Spinal cord (tissue), 10 donors: ENCODE measurements around the gene SCAP. TPM values are rescaled to one million over a fixed set of nuclear protein-coding genes. Genes with fewer than 3 reads are reported as not detected.

Source experiments
- DNase-seq, 6 donors: peaks; one replicate each; pipeline versions ENCODE4 v3.0.0 to v3.0.0-alpha.2; 2013 to 2015; ENCODE audit warnings: low spot score in 6 of 6, low read depth in 4 of 6
- H3K27ac ChIP-seq: one replicate; pipeline ENCODE4 v1.5.1; 2013; ENCODE audit warnings: low read depth, low read length, control low read depth
- H3K27me3 ChIP-seq: one replicate; pipeline ENCODE4 v1.6.1; 2013; ENCODE audit warnings: low read length; ENCODE audit not compliant: control insufficient read depth, insufficient read depth
- H3K36me3 ChIP-seq: one replicate; pipeline ENCODE4 v1.6.1; 2013; ENCODE audit warnings: low read length; ENCODE audit not compliant: control insufficient read depth, insufficient read depth
- H3K4me1 ChIP-seq: one replicate; pipeline ENCODE4 v1.6.1; 2013; ENCODE audit warnings: low read length; ENCODE audit not compliant: control insufficient read depth, insufficient read depth
- H3K4me3 ChIP-seq: one replicate; pipeline ENCODE4 v1.5.1; 2013; ENCODE audit warnings: low read depth, low read length, control low read depth
- H3K9me3 ChIP-seq: one replicate; pipeline ENCODE4 v1.6.1; 2013; ENCODE audit warnings: low read length; ENCODE audit not compliant: control insufficient read depth, insufficient read depth
- WGBS: methylation state at CpG from one replicate; pipeline ENCODE4 v1.1.5; 2013; ENCODE audit warnings: missing lambda C conversion rate; ENCODE audit not compliant: insufficient coverage; 5-methylcytosine and 5-hydroxymethylcytosine counted together
- polyA plus RNA-seq, 2 donors: library from polyadenylated mRNA; unstranded; fragments of 120-200 nt; gene quantifications; one replicate each; pipeline ENCODE4 v1.2.1, GENCODE V29; 2013; ENCODE audit not compliant: insufficient read length in 2 of 2
- total RNA-seq, 2 donors: library from RNA; depleted of rRNA in 1 of 2; stranded (reverse); fragments of 120-200 nt in 1 of 2; fragments of >200 nt in 1 of 2; gene quantifications; one replicate each; pipeline versions ENCODE4 v1.2.3 to v1.2.4, GENCODE V29; 2013 to 2014
- donor health status: healthy.

Gene SCAP
- total and polyA plus RNA-seq, 4 donors = 63.9 to 99.5 (median 93.4) TPM

DNA sequence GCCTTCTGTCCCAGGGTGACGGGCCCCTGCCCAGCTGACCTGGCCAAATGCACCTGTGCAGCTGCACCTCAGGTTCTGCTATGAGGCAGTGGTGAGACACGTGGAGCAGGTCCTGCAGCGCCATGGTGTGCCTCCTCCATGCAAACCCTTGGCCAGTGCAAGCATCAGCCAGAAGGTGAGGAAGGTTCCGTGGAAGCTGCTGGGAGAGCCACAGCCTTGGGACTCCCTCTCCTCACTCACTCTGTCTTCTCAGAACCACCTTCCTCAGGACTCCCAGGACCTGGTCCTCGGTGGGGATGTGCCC lies 63.3 kb downstream of the SCAP start:
- 89% methylated on average over 5 of the region's 5 CpGs for WGBS
- Histone ChIP-seq H3K9me3 (no peaks in the 10 kb centered on the region), H3K4me1 (peaks cover 17% of the 10 kb centered on the region), H3K36me3 (peaks cover 99% of the 10 kb centered on the region), H3K4me3 (no peak overlapping the region), H3K27ac (no peak overlapping the region), H3K27me3 (no peaks in the 10 kb centered on the region)
- no peak for DNase-seq

DNA sequence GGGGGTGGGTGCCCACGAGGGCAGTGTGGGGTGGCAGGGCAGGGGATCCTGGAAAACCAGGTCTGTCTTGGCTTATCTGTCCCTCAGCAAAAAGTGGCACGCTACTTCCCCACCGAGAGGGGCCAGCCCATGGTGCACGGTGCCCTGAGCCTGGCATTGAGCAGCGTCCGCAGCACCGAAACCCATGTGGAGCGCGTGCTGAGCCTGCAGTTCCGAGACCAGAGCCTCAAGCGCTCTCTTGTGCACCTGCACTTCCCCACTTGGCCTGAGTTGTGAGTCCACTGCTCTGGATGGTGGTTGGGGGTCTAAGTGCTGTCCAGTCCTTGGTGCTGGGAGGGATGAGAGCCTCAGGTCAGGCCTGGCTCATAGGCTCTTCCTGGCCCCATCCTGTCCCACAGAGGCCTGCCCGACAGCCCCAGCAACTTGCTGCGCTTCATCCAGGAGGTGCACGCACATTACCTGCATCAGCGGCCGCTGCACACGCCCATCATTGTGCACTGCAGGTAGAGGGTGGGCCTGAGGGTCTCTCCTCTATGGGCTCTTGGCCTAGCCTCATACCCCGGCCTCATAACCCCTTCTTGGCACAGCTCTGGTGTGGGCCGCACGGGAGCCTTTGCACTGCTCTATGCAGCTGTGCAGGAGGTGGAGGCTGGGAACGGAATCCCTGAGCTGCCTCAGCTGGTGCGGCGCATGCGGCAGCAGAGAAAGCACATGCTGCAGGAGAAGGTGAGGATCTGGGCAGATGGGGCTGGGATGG lies 63.9 kb downstream of the SCAP start:
- Histone ChIP-seq H3K36me3 (peaks cover 99% of the 10 kb centered on the region), H3K9me3 (no peaks in the 10 kb centered on the region), H3K27me3 (no peaks in the 10 kb centered on the region), H3K4me3 (no peak overlapping the region), H3K27ac (no peak overlapping the region), H3K4me1 (peaks cover 17% of the 10 kb centered on the region)
- WGBS = 95% methylated on average over 24 of the region's 24 CpGs
- no peak for DNase-seq

DNA sequence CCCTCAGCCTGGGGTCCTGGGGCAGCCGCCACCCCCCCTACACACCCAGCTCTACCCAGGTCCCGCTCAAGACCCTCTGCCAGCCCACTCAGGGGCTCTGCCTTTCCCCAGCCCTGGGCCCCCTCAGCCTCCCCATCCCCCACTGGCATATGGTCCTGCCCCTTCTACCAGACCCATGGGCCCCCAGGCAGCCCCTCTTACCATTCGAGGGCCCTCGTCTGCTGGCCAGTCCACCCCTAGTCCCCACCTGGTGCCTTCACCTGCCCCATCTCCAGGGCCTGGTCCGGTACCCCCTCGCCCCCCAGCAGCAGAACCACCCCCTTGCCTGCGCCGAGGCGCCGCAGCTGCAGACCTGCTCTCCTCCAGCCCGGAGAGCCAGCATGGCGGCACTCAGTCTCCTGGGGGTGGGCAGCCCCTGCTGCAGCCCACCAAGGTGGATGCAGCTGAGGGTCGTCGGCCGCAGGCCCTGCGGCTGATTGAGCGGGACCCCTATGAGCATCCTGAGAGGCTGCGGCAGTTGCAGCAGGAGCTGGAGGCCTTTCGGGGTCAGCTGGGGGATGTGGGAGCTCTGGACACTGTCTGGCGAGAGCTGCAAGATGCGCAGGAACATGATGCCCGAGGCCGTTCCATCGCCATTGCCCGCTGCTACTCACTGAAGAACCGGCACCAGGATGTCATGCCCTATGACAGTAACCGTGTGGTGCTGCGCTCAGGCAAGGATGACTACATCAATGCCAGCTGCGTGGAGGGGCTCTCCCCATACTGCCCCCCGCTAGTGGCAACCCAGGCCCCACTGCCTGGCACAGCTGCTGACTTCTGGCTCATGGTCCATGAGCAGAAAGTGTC lies 64.7 kb downstream of the SCAP start:
- Histone ChIP-seq H3K4me1 (peaks cover 17% of the 10 kb centered on the region), H3K4me3 (no peak overlapping the region), H3K27ac (no peak overlapping the region), H3K36me3 (peaks cover 99% of the 10 kb centered on the region), H3K9me3 (no peaks in the 10 kb centered on the region), H3K27me3 (no peaks in the 10 kb centered on the region)
- 92% methylated on average over 29 of the region's 30 CpGs for WGBS
- no peak for DNase-seq

DNA sequence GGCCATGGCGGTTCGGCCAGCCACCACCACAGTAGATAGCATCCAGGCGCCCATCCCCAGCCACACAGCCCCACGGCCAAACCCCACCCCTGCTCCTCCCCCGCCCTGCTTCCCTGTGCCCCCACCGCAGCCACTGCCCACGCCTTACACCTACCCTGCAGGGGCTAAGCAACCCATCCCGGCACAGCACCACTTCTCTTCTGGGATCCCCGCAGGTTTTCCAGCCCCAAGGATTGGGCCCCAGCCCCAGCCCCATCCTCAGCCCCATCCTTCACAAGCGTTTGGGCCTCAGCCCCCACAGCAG lies 65.4 kb downstream of the SCAP start:
- DNase-seq = no peak
- 64% methylated on average over 9 of the region's 10 CpGs for whole genome bisulfite sequencing
- no peaks in the 10 kb centered on the region for H3K27me3 ChIP-seq

DNA sequence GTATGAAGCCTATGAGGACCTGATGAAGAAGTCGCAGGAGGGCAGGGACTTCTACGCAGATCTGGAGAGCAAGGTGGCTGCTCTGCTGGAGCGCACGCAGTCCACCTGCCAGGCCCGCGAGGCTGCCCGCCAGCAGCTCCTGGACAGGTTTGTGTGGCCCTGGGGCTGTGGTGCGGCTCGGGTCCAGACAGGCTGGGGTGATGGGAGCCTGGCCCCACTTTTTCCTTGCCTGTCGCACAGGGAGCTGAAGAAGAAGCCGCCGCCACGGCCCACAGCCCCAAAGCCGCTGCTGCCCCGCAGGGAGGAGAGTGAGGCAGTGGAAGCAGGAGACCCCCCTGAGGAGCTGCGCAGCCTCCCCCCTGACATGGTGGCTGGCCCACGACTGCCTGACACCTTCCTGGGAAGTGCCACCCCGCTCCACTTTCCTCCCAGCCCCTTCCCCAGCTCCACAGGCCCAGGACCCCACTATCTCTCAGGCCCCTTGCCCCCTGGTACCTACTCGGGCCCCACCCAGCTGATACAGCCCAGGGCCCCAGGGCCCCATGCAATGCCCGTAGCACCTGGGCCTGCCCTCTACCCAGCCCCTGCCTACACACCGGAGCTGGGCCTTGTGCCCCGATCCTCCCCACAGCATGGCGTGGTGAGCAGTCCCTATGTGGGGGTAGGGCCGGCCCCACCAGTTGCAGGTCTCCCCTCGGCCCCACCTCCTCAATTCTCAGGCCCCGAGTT lies 65.9 kb downstream of the SCAP start:
- H3K4me1 ChIP-seq = peaks cover 26% of the 10 kb centered on the region
- DNase-seq = no peak
- 90% methylated on average over 25 of the region's 26 CpGs for WGBS
- no peaks in the 10 kb centered on the region for H3K27me3 ChIP-seq
- H3K36me3 ChIP-seq = peaks cover 98% of the 10 kb centered on the region
- H3K9me3 ChIP-seq = no peaks in the 10 kb centered on the region
- H3K27ac ChIP-seq = no peak overlapping the region
- no peak overlapping the region for H3K4me3 ChIP-seq

More for the DNA sequence above, 65.4 kb downstream of the SCAP start:
- Histone ChIP-seq H3K4me1 (peaks cover 21% of the 10 kb centered on the region), H3K9me3 (no peaks in the 10 kb centered on the region), H3K27ac (no peak overlapping the region), H3K36me3 (peaks cover 98% of the 10 kb centered on the region), H3K4me3 (no peak overlapping the region)

DNA sequence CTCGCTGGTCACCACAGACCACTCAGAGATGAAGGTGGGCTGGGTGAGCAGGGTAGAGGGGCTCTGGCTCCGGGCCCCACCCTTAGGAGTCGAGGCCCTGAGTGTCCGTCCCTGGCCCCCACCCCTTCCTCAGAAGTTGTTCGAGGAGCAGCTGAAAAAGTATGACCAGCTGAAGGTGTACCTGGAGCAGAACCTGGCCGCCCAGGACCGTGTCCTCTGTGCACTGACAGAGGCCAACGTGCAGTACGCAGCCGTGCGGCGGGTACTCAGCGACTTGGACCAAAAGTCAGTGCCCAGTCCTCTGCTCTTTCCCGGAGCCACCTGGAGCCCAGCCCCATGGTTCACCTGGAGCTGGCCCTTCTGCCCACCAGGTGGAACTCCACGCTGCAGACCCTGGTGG lies 66.5 kb downstream of the SCAP start:
- no peak overlapping the region for H3K4me3 ChIP-seq
- H3K4me1 ChIP-seq = peaks cover 32% of the 10 kb centered on the region
- 95% methylated on average over 12 of the region's 15 CpGs for WGBS
- DNase-seq = no peak
- H3K9me3 ChIP-seq = no peaks in the 10 kb centered on the region
- H3K36me3 ChIP-seq = peaks cover 96% of the 10 kb centered on the region
- H3K27me3 ChIP-seq = no peaks in the 10 kb centered on the region
- H3K27ac ChIP-seq = no peak overlapping the region

DNA sequence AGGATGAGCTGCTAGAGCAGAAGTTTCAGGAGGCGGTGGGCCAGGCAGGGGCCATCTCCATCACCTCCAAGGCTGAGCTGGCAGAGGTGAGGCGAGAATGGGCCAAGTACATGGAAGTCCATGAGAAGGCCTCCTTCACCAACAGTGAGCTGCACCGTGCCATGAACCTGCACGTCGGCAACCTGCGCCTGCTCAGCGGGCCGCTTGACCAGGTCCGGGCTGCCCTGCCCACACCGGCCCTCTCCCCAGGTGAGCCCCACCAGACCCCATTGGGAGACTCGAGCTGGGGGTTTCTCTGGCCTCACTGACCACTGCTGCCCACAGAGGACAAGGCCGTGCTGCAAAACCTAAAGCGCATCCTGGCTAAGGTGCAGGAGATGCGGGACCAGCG lies 66.9 kb downstream of the SCAP start:
- no peak overlapping the region for H3K27ac ChIP-seq
- H3K4me1 ChIP-seq = peaks cover 32% of the 10 kb centered on the region
- no peak overlapping the region for H3K4me3 ChIP-seq
- H3K36me3 ChIP-seq = peaks cover 92% of the 10 kb centered on the region
- H3K9me3 ChIP-seq = no peaks in the 10 kb centered on the region
- no peak for DNase-seq
- H3K27me3 ChIP-seq = no peaks in the 10 kb centered on the region
- 94% methylated on average over 15 of the region's 15 CpGs for WGBS

DNA sequence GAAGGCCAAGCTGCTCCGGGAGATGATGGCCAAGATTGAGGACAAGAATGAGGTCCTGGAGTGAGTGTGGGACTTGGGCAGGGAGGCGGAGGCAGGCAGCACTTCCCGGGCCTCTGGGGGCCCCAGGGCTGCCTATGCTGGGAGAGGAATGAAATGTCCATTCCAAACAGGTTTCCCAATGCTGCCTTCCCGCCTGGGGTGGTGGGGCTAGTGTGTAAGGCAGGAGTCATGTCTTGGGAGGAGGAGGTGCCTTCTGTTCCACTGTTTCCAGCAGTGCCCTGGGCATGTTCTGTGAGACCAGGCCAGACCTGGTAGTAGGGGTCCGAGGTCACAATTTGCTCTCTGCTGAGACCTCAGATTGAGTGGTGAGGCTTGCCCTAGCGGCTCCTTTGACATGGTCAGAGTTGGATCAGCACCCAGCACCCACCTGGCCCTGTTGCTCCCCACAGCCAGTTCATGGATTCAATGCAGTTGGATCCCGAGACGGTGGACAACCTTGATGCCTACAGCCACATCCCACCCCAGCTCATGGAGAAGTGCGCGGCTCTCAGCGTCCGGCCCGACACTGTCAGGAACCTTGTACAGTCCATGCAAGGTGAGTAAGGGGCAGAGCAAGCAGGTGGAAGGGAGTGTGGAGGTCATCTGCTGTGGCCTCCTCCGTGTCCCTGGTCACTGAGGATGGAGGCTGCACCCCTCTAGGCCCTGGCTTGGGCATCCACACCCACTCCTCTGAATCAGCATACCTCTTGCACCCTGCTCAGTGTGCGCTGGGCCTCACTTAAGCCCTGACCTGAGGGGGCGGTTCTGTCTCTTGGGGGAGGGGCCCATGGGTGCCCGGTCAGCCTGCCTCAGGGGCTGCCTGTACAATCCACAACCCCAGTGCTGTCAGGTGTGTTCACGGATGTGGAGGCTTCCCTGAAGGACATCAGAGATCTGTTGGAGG lies 67.6 kb downstream of the SCAP start:
- DNase-seq = no peak
- 91% methylated on average over 12 of the region's 18 CpGs for WGBS
- no peak overlapping the region for H3K27ac ChIP-seq

DNA sequence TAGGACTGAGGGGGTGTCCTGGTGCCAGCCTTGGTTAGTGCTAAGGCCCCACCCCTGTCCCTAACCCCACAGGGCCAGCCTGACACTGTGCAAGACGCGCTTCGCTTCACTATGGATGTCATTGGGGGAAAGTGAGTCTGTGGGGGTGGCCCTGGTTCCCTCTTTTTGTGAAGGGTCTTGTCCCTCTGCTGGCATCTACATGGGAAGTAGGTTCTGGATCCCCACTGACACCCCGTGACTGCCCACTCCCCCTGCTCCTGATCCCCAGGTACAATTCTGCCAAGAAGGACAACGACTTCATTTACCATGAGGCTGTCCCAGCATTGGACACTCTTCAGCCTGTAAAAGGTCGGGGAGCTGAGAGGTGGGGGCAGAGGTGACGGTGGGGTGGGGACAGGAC lies 68.5 kb downstream of the SCAP start:
- 95% methylated on average over 4 of the region's 7 CpGs for WGBS
- H3K27ac ChIP-seq = no peak overlapping the region
- H3K27me3 ChIP-seq = no peaks in the 10 kb centered on the region
- H3K4me3 ChIP-seq = no peak overlapping the region
- no peaks in the 10 kb centered on the region for H3K9me3 ChIP-seq
- DNase-seq = no peak
- peaks cover 91% of the 10 kb centered on the region for H3K36me3 ChIP-seq
- H3K4me1 ChIP-seq = peaks cover 23% of the 10 kb centered on the region

More for the DNA sequence above, 67.6 kb downstream of the SCAP start:
- Histone ChIP-seq H3K4me1 (peaks cover 27% of the 10 kb centered on the region), H3K36me3 (peaks cover 91% of the 10 kb centered on the region), H3K9me3 (no peaks in the 10 kb centered on the region), H3K4me3 (no peak overlapping the region), H3K27me3 (no peaks in the 10 kb centered on the region)
